K562 (cell line): ENCODE results near the gene DUSP9. TPM values are rescaled to one million over a fixed set of nuclear protein-coding genes. Genes with fewer than 3 reads are reported as not detected.

Source experiments
- ATAC-seq: fragments of 200-7000 bp; cut with Tn5 transposase; 3 replicates; pipeline ENCODE4 v1.9.1; 2020; ENCODE audit warnings: moderate library complexity
- BruUV-seq: library from RNA; stranded (reverse); fragments of 400-500 nt; replicated peaks from 2 replicates; lab custom pipeline; 2021; lab: Mats Ljungman, UMichigan
- CTCF ChIA-PET: fragments of 300-600 bp; formaldehyde crosslinking; extraction: SDS; loops from one replicate; lab custom pipeline; 2021; ENCODE audit warnings: low intra/inter-chr PET ratio; lab: Yijun Ruan, JAX
- POLR2A ChIA-PET: fragments of 300-600, 350-650 bp; sonication (Branson Sonifier 250); formaldehyde crosslinking; extraction: SDS; loops from one replicate; lab custom pipeline; 2021; ENCODE audit warnings: antibody characterized with exemption, inconsistent platforms; lab: Yijun Ruan, JAX
- DNase-seq, 4 experiments: peaks; one replicate each; pipeline versions ENCODE4 v3.0.0 to v3.0.0-alpha.2; 2011 to 2018; ENCODE audit warnings: low spot score in 3 of 4, mixed read lengths in 3 of 4; ENCODE audit errors: extremely low read depth in 1 of 4
- FAIRE-seq: peaks from 2 replicates; lab custom pipeline; 2011; peaks lifted over from hg19 to GRCh38; lab: Jason Lieb, UNC
- H2AFZ ChIP-seq: 2 replicates; pipeline ENCODE4 v1.6.0; 2011; ENCODE audit warnings: low read depth, low read length, control low read depth, inconsistent platforms
- H3K27ac ChIP-seq: fragments of 200-600 bp; 3 replicates; pipeline ENCODE4 v1.8.0; 2011; ENCODE audit warnings: low read depth, mild to moderate bottlenecking, control low read depth, inconsistent platforms, low read length, moderate library complexity, mixed read lengths; ENCODE audit errors: extremely low read depth
- H3K27me3 ChIP-seq, 2 experiments: fragments of 300-600 bp in 1 of 2; 2 replicates in 1 of 2; 3 replicates in 1 of 2; pipeline versions ENCODE4 v1.6.0 to v1.8.0; 2011; ENCODE audit warnings: inconsistent platforms in 2 of 2, low read length in 2 of 2, mild to moderate bottlenecking in 1 of 2, mixed read lengths in 1 of 2, moderate library complexity in 1 of 2; ENCODE audit not compliant: control insufficient read depth in 2 of 2, insufficient read depth in 2 of 2
- H3K36me3 ChIP-seq: fragments of 300-600 bp; 3 replicates; pipeline ENCODE4 v1.8.0; 2011; ENCODE audit warnings: mild to moderate bottlenecking, low read length, inconsistent platforms; ENCODE audit not compliant: control insufficient read depth, insufficient read depth
- H3K4me1 ChIP-seq, 2 experiments: fragments of 200-600 bp in 1 of 2; replicated peaks in 1 of 2; 2 replicates in 1 of 2; 3 replicates in 1 of 2; pipeline versions ENCODE4 v1.5.1 to v1.8.0; 2011; ENCODE audit warnings: inconsistent platforms in 2 of 2, low read length in 2 of 2, mild to moderate bottlenecking in 1 of 2, mixed read lengths in 1 of 2, moderate library complexity in 1 of 2; ENCODE audit not compliant: control insufficient read depth in 2 of 2, insufficient read depth in 2 of 2
- H3K4me2 ChIP-seq: 2 replicates; pipeline ENCODE4 v1.6.1; 2011; ENCODE audit warnings: low read length, control low read depth, inconsistent platforms, mixed read lengths; ENCODE audit not compliant: insufficient read depth
- H3K4me3 ChIP-seq: fragments of 200-600 bp; sonication (generic), shearing (Covaris generic); 2 replicates; pipeline ENCODE4 v1.5.1; 2016; ENCODE audit warnings: control low read depth, inconsistent platforms
- H3K79me2 ChIP-seq: fragments of 200-600 bp; 3 replicates; pipeline ENCODE4 v1.8.0; 2011; ENCODE audit warnings: low read length, inconsistent platforms; ENCODE audit not compliant: control insufficient read depth, insufficient read depth
- H3K9ac ChIP-seq, 2 experiments: 2 replicates each; pipeline versions ENCODE4 v1.6.0 to v1.6.1; 2011; ENCODE audit warnings: low read depth in 2 of 2, low read length in 2 of 2, control low read depth in 1 of 2, inconsistent platforms in 1 of 2, mild to moderate bottlenecking in 1 of 2, mixed read lengths in 1 of 2; ENCODE audit not compliant: insufficient read depth in 1 of 2
- H3K9me1 ChIP-seq: one replicate; pipeline ENCODE4 v1.6.0; 2011; ENCODE audit warnings: inconsistent platforms, mild to moderate bottlenecking, low read length, moderate library complexity; ENCODE audit not compliant: control insufficient read depth, insufficient read depth
- H3K9me3 ChIP-seq: replicated peaks from 2 replicates; pipeline ENCODE4 v1.5.1; 2011; ENCODE audit warnings: low read depth, low read length, inconsistent platforms; ENCODE audit not compliant: control insufficient read depth, insufficient read depth
- H4K20me1 ChIP-seq: replicated peaks from 2 replicates; pipeline ENCODE4 v1.6.1; 2011; ENCODE audit warnings: low read length, inconsistent platforms, mixed read lengths; ENCODE audit not compliant: control insufficient read depth, insufficient read depth
- HNRNPUL1 ChIP-seq: fragments of 200-400 bp; formaldehyde crosslinking; IDR thresholded peaks from 2 replicates; pipeline ENCODE4 v1.6.1; 2017; ENCODE audit warnings: low read length
- NFE2 ChIP-seq: IDR thresholded peaks from 2 replicates; pipeline ENCODE4 v1.6.1; 2014; ENCODE audit warnings: antibody characterized with exemption, low read depth
- PCBP2 ChIP-seq: fragments of 200-400 bp; formaldehyde crosslinking; IDR thresholded peaks from 2 replicates; pipeline ENCODE4 v1.6.1; 2018; ENCODE audit warnings: low read length, low read depth, mild to moderate bottlenecking, moderate library complexity; ENCODE audit not compliant: poor library complexity, severe bottlenecking
- PHB2 ChIP-seq: fragments of 450-650 bp; IDR thresholded peaks from 2 replicates; pipeline ENCODE4 v1.6.1; 2017; ENCODE audit warnings: low read depth
- SETDB1 ChIP-seq: IDR thresholded peaks from one replicate; pipeline ENCODE4 v1.6.1; 2012; ENCODE audit warnings: low read length, control low read depth, inconsistent platforms
- ZNF766 ChIP-seq: fragments of 200-800 bp; sonication (Bioruptor generic); conservative IDR thresholded peaks from 2 replicates; pipeline ENCODE4 v1.6.1; 2016; ENCODE audit warnings: missing genetic modification characterization, missing compliant biosample characterization
- WGBS: fragments of 100-300 bp; shearing (Covaris generic); methylation state at CpG from one replicate; pipeline ENCODE4 v1.1.6; 2016; ENCODE audit warnings: low coverage, mixed read lengths; ENCODE audit not compliant: insufficient coverage; ENCODE audit errors: missing lambda C conversion rate; 5-methylcytosine and 5-hydroxymethylcytosine counted together
- in situ Hi-C: fragments of 300-500 bp; cut with MboI; formaldehyde crosslinking; loops from 4 replicates; pipeline ENCODE4 v1.15.0; 2018; ENCODE audit warnings: inconsistent platforms, mixed read lengths
- intact Hi-C: fragments of 100-400 bp; cut with micrococcal nuclease; formaldehyde crosslinking; loops from 2 replicates; pipeline ENCODE4 v1.14.2; 2022
- polyA plus RNA-seq, 8 experiments: library from polyadenylated mRNA; depleted of rRNA in 4 of 8; stranded (reverse) in 5 of 8; unstranded in 3 of 8; fragments of >200 nt; fragmentation: Nextera tagmentation in 2 of 8; fragmentation: Illumina TruSeq in 1 of 8; extraction: Ambion mirVana in 2 of 8; extraction: Trizol in 1 of 8; gene quantifications; 2 replicates each; pipeline versions ENCODE4 v1.2.1 to v1.2.3, GENCODE V29; 2011 to 2014; ENCODE audit warnings: inconsistent platforms in 1 of 8, missing spikeins in 1 of 8
- total RNA-seq, 7 experiments: library from RNA; depleted of rRNA in 6 of 7; stranded (reverse); fragments of >200 nt in 6 of 7; fragmentation: Illumina TruSeq in 2 of 7; extraction: Trizol in 2 of 7; gene quantifications; 2 replicates each; pipeline versions ENCODE4 v1.2.1 to v1.2.3, GENCODE V29; 2011 to 2021; ENCODE audit warnings: low replicate concordance in 1 of 7
- TF ChIP-seq, protein P1 (sequence below), 3 experiments: fragments of 200-800 bp in 1 of 3; fragments of 250-450 bp in 1 of 3; fragments of 450-650 bp in 1 of 3; sonication (Bioruptor Pico) in 1 of 3; sonication (Bioruptor generic) in 1 of 3; formaldehyde crosslinking in 1 of 3; IDR thresholded peaks; 2 replicates each; pipeline versions ENCODE4 v1.6.1 to v1.8.0; 2016 to 2022; ENCODE audit warnings: mild to moderate bottlenecking in 2 of 3, missing genetic modification characterization in 2 of 3, missing compliant biosample characterization in 1 of 3, moderate library complexity in 1 of 3
- TF ChIP-seq, protein P2 (sequence below): fragments of 250-450 bp; sonication (Bioruptor Pico); IDR thresholded peaks from 2 replicates; pipeline ENCODE4 v1.5.0; 2021
- TF ChIP-seq, protein P3 (sequence below): fragments of 450-650 bp; conservative IDR thresholded peaks from 2 replicates; pipeline ENCODE4 v1.6.1; 2016; ENCODE audit warnings: missing genetic modification characterization, low read depth, mild to moderate bottlenecking, control low read depth, missing compliant biosample characterization

DUSP9 gene
- total and polyA plus RNA-seq, 9 of the 15 experiments (the other 6 are each of a cell fraction or from before 2014, with no cell fraction given): 0.11 to 14.1 (median 5.5) TPM

DNA sequence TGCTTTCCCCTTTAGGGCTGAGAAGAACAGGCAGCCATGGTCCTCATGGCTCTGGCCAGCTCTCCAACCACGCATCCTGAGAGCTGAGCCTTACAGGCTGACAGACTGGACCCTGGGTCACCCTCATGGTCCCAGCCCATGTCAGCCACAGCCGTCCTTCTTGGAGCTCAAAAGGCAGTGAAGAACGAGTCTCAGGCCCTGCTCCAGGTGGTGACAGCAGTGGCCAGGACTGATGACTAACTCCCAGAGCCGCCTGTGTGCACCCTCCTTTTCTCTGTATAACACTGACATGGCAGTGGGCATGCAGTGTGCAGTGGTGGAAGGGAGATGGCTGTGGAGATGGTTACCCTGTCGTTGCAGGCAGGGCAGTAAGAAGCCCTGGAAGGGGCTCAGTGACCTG lies 10.3 kb upstream of the DUSP9 start:
- H3K9me3 ChIP-seq: no peaks in the 10 kb centered on the region
- POLR2A ChIA-PET: interaction anchor here (0.6 kb wide), 1 partner anchor 605 kb away, joined by 3 read pairs; no protein-coding TSS in a partner anchor
- TF ChIP-seq SETDB1 (no peak), PCBP2 (no peak), NFE2 (no peak), HNRNPUL1 (no peak), PHB2 (no peak), ZNF766 (no peak)
- TF ChIP-seq, protein P1, sequence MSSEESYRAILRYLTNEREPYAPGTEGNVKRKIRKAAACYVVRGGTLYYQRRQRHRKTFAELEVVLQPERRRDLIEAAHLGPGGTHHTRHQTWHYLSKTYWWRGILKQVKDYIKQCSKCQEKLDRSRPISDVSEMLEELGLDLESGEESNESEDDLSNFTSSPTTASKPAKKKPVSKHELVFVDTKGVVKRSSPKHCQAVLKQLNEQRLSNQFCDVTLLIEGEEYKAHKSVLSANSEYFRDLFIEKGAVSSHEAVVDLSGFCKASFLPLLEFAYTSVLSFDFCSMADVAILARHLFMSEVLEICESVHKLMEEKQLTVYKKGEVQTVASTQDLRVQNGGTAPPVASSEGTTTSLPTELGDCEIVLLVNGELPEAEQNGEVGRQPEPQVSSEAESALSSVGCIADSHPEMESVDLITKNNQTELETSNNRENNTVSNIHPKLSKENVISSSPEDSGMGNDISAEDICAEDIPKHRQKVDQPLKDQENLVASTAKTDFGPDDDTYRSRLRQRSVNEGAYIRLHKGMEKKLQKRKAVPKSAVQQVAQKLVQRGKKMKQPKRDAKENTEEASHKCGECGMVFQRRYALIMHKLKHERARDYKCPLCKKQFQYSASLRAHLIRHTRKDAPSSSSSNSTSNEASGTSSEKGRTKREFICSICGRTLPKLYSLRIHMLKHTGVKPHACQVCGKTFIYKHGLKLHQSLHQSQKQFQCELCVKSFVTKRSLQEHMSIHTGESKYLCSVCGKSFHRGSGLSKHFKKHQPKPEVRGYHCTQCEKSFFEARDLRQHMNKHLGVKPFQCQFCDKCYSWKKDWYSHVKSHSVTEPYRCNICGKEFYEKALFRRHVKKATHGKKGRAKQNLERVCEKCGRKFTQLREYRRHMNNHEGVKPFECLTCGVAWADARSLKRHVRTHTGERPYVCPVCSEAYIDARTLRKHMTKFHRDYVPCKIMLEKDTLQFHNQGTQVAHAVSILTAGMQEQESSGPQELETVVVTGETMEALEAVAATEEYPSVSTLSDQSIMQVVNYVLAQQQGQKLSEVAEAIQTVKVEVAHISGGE (CRISPR knock-in tag; IDR thresholded peaks at IDR 0.05): no peak
- TF ChIP-seq, protein P2, sequence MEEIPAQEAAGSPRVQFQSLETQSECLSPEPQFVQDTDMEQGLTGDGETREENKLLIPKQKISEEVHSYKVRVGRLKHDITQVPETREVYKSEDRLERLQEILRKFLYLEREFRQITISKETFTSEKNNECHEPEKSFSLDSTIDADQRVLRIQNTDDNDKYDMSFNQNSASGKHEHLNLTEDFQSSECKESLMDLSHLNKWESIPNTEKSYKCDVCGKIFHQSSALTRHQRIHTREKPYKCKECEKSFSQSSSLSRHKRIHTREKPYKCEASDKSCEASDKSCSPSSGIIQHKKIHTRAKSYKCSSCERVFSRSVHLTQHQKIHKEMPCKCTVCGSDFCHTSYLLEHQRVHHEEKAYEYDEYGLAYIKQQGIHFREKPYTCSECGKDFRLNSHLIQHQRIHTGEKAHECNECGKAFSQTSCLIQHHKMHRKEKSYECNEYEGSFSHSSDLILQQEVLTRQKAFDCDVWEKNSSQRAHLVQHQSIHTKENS (CRISPR knock-in tag): no peak
- TF ChIP-seq, protein P3, sequence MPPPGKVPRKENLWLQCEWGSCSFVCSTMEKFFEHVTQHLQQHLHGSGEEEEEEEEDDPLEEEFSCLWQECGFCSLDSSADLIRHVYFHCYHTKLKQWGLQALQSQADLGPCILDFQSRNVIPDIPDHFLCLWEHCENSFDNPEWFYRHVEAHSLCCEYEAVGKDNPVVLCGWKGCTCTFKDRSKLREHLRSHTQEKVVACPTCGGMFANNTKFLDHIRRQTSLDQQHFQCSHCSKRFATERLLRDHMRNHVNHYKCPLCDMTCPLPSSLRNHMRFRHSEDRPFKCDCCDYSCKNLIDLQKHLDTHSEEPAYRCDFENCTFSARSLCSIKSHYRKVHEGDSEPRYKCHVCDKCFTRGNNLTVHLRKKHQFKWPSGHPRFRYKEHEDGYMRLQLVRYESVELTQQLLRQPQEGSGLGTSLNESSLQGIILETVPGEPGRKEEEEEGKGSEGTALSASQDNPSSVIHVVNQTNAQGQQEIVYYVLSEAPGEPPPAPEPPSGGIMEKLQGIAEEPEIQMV: no peak
- TF ChIP-seq, all 486 proteins: peak for 0
- CTCF ChIA-PET: no interaction called here
- Histone ChIP-seq H3K27ac (no peak overlapping the region), H3K4me2 (no peak overlapping the region), H3K4me1 (peaks cover 2 to 39% of the 10 kb centered on the region in 2 experiments; a peak in 3 of 5 replicates), H3K36me3 (no peaks in the 10 kb centered on the region), H3K4me3 (no peak overlapping the region), H3K9ac (no peak overlapping the region), H3K27me3 (peaks cover 2 to 66% of the 10 kb centered on the region in 2 experiments; a peak in 4 of 5 replicates), H2AFZ (no peak overlapping the region), H4K20me1 (no peaks in the 10 kb centered on the region), H3K9me1 (no peaks in the 10 kb centered on the region), H3K79me2 (no peaks in the 10 kb centered on the region)
- WGBS: 7% methylated on average over 5 of the region's 5 CpGs
- FAIRE-seq (no peak), DNase-seq (no peak), ATAC-seq (no peak)
- in situ Hi-C loops: no loop called here
- BruUV-seq: no TSS peak
- intact Hi-C loops: no loop called here
